HepG2 (cell line): ENCODE data around the gene PHF5A. TPM values are rescaled to one million over a fixed set of nuclear protein-coding genes. Genes with fewer than 3 reads are reported as not detected.

ENCODE experiments used
- DMTF1 ChIP-seq: sonication (generic); formaldehyde crosslinking; IDR thresholded peaks from 2 replicates; pipeline ENCODE4 v1.4.0; 2020; ENCODE audit warnings: mild to moderate bottlenecking, missing genetic modification reagents
- FOXK1 ChIP-seq: sonication (generic); formaldehyde crosslinking; IDR thresholded peaks from 2 replicates; pipeline ENCODE4 v1.4.0; 2020; ENCODE audit warnings: low read depth, missing genetic modification reagents, borderline replicate concordance
- HOXA3 ChIP-seq: sonication (generic); formaldehyde crosslinking; IDR thresholded peaks from 2 replicates; pipeline ENCODE4 v1.5.0; 2020; ENCODE audit warnings: missing genetic modification reagents
- KLF15 ChIP-seq: sonication (generic); formaldehyde crosslinking; IDR thresholded peaks from 2 replicates; pipeline ENCODE4 v1.8.1; 2023; ENCODE audit warnings: borderline replicate concordance, mild to moderate bottlenecking, inconsistent platforms, missing genetic modification reagents, mixed read lengths
- NCOA5 ChIP-seq: sonication (generic); formaldehyde crosslinking; IDR thresholded peaks from 2 replicates; pipeline ENCODE4 v1.4.0; 2020; ENCODE audit warnings: missing genetic modification reagents
- NR2C2 ChIP-seq: sonication (generic); formaldehyde crosslinking; IDR thresholded peaks from 2 replicates; pipeline ENCODE4 v1.4.0; 2020; ENCODE audit warnings: missing genetic modification reagents, mild to moderate bottlenecking, moderate library complexity, borderline replicate concordance
- SOX13 ChIP-seq, 3 experiments: fragments of 450-650 bp in 1 of 3; sonication (generic) in 1 of 3; formaldehyde crosslinking in 1 of 3; IDR thresholded peaks in 2 of 3; conservative IDR thresholded peaks in 1 of 3; 2 replicates each; pipeline versions ENCODE4 v1.5.0 to v1.6.1; 2016 to 2020; ENCODE audit warnings: antibody characterized with exemption in 1 of 3, mild to moderate bottlenecking in 1 of 3, missing compliant biosample characterization in 1 of 3, missing genetic modification reagents in 1 of 3, moderate library complexity in 1 of 3
- ZFP36L1 ChIP-seq: sonication (generic); formaldehyde crosslinking; IDR thresholded peaks from 2 replicates; pipeline ENCODE4 v1.8.0; 2022; ENCODE audit warnings: mild to moderate bottlenecking, missing genetic modification reagents, moderate library complexity
- ZNF205 ChIP-seq: IDR thresholded peaks from 2 replicates; pipeline ENCODE4 v1.6.1; 2018; ENCODE audit warnings: missing biosample characterization, missing genetic modification reagents
- ZNF232 ChIP-seq: sonication (generic); formaldehyde crosslinking; IDR thresholded peaks from 2 replicates; pipeline ENCODE4 v1.4.0; 2020; ENCODE audit warnings: missing genetic modification reagents, borderline replicate concordance
- ZNF274 ChIP-seq: sonication (generic); formaldehyde crosslinking; IDR thresholded peaks from 2 replicates; pipeline ENCODE4 v1.5.1; 2020; ENCODE audit warnings: mild to moderate bottlenecking, missing genetic modification reagents
- ZNF564 ChIP-seq: sonication (generic); formaldehyde crosslinking; IDR thresholded peaks from 2 replicates; pipeline ENCODE4 v1.8.1; 2023; ENCODE audit warnings: mild to moderate bottlenecking, missing genetic modification reagents
- ZNF879 ChIP-seq: sonication (generic); formaldehyde crosslinking; IDR thresholded peaks from 2 replicates; pipeline ENCODE4 v1.8.1; 2023; ENCODE audit warnings: missing genetic modification reagents
- polyA plus RNA-seq, 8 experiments: library from polyadenylated mRNA; depleted of rRNA in 3 of 8; stranded (reverse) in 7 of 8; unstranded in 1 of 8; fragments of >200 nt; fragmentation: Illumina TruSeq in 4 of 8; extraction: Trizol in 4 of 8; gene quantifications; 2 replicates each; pipeline versions ENCODE4 v1.2.1 to v1.2.3, GENCODE V29; 2011 to 2016; ENCODE audit warnings: low read depth in 4 of 8, missing spikeins in 1 of 8, mixed read lengths in 1 of 8; ENCODE audit not compliant: insufficient read depth in 1 of 8
- total RNA-seq, 5 experiments: library from RNA; depleted of rRNA; stranded (reverse); fragments of >200 nt; fragmentation: Illumina TruSeq; extraction: Trizol; gene quantifications; 2 replicates each; pipeline ENCODE4 v1.2.3, GENCODE V29; 2016; ENCODE audit warnings: low read depth in 1 of 5
- TF ChIP-seq, protein P1 (sequence below): sonication (generic); formaldehyde crosslinking; IDR thresholded peaks from one replicate; pipeline ENCODE4 v1.5.1; 2020; ENCODE audit warnings: mild to moderate bottlenecking, missing genetic modification reagents; ENCODE audit errors: not compliant biosample characterization
- TF ChIP-seq, protein P2 (sequence below): sonication (generic); formaldehyde crosslinking; conservative IDR thresholded peaks from 2 replicates; pipeline ENCODE4 v1.5.0; 2020; ENCODE audit warnings: missing genetic modification reagents

PHF5A gene
- total and polyA plus RNA-seq, 2 of the 13 experiments (the other 11 are each of a cell fraction or from before 2014, with no cell fraction given), result 56.6 to 105 TPM

DNA sequence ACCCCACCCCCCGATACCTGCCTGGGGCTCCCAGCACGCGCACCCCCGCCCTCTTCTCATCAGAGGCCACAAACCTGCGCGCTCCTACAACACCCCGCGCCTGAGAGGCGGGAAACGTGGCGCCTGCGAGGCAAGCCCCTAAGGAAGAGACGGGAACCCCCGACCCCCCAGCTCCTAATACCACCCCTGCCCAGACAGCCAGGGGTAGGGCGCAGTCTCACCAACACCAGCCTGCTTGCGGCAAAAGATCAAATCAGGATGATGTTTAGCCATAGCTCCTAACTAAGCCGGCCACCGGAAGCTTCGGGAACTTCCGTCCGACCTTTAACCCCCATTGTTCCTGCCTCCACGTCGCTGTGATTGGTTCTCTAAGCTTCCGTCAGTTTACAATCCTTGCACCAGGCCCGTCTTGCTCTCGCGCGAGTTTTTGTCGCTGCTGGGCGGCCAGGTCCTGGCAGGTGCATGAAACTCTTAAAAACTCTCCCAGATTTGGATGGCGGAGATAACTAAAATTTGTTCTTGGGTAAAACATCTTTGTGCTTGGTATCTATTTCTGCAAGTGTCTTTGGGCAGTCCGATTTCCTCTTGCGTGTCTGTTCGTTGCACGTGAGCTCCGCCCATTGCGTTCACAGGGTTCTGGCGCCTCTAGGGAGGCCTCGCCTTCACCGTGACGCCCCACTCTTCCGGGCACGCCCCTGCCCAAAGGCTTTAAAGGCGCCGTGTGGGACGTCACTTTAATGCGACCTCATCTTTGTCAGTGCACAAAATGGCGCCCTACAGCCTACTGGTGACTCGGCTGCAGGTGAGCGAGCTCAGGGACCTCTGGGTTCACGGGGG is at the start of gene PHF5A, which contains the start of gene ACO2 (continued):
- TF ChIP-seq, protein P1, sequence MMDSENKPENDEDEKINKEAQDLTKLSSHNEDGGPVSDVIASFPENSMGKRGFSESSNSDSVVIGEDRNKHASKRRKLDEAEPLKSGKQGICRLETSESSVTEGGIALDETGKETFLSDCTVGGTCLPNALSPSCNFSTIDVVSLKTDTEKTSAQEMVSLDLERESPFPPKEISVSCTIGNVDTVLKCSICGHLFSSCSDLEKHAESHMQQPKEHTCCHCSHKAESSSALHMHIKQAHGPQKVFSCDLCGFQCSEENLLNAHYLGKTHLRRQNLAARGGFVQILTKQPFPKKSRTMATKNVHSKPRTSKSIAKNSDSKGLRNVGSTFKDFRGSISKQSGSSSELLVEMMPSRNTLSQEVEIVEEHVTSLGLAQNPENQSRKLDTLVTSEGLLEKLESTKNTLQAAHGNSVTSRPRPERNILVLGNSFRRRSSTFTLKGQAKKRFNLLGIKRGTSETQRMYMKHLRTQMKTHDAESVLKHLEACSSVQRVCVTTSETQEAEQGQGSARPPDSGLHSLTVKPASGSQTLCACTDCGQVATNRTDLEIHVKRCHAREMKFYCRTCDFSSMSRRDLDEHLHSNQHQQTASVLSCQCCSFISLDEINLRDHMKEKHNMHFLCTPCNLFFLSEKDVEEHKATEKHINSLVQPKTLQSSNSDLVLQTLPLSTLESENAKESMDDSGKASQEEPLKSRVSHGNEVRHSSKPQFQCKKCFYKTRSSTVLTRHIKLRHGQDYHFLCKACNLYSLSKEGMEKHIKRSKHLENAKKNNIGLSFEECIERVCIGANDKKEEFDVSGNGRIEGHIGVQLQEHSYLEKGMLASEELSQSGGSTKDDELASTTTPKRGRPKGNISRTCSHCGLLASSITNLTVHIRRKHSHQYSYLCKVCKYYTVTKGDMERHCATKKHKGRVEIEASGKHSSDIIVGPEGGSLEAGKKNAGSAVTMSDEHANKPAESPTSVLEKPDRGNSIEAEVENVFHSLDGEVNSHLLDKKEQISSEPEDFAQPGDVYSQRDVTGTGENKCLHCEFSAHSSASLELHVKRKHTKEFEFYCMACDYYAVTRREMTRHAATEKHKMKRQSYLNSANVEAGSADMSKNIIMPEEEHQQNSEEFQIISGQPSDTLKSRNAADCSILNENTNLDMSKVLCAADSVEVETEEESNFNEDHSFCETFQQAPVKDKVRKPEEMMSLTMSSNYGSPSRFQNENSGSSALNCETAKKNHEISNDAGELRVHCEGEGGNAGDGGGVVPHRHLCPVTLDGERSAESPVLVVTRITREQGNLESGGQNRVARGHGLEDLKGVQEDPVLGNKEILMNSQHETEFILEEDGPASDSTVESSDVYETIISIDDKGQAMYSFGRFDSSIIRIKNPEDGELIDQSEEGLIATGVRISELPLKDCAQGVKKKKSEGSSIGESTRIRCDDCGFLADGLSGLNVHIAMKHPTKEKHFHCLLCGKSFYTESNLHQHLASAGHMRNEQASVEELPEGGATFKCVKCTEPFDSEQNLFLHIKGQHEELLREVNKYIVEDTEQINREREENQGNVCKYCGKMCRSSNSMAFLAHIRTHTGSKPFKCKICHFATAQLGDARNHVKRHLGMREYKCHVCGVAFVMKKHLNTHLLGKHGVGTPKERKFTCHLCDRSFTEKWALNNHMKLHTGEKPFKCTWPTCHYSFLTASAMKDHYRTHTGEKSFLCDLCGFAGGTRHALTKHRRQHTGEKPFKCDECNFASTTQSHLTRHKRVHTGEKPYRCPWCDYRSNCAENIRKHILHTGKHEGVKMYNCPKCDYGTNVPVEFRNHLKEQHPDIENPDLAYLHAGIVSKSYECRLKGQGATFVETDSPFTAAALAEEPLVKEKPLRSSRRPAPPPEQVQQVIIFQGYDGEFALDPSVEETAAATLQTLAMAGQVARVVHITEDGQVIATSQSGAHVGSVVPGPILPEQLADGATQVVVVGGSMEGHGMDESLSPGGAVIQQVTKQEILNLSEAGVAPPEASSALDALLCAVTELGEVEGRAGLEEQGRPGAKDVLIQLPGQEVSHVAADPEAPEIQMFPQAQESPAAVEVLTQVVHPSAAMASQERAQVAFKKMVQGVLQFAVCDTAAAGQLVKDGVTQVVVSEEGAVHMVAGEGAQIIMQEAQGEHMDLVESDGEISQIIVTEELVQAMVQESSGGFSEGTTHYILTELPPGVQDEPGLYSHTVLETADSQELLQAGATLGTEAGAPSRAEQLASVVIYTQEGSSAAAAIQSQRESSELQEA (CRISPR knock-in tag), result peak; percentile 72
- TF ChIP-seq NR2C2 (CRISPR knock-in tag), result peak; percentile 99
- TF ChIP-seq ZNF879 (CRISPR knock-in tag), result peak; percentile 73; the same call in 1 of the 2 replicates
- TF ChIP-seq SOX13 (IDR thresholded peaks at IDR 0.05), result no peak
- TF ChIP-seq SOX13 (CRISPR knock-in tag; conservative IDR thresholded peaks at IDR 0.05 in 1 of 2, IDR thresholded peaks at IDR 0.05 in 1 of 2), result peak in 1 of 2 experiments; percentile 25; a peak in 1 of 4 replicates
- no peak; the same call in 1 of the 2 replicates for TF ChIP-seq KLF15 (CRISPR knock-in tag)
- TF ChIP-seq ZNF232, result 0 out of 2 replicates have a peak, but pooled peaks have one; percentile 15
- TF ChIP-seq DMTF1 (CRISPR knock-in tag), result no peak
- TF ChIP-seq ZNF274, result 0 out of 2 replicates have a peak, but pooled peaks have one; percentile 35
- TF ChIP-seq, protein P2, sequence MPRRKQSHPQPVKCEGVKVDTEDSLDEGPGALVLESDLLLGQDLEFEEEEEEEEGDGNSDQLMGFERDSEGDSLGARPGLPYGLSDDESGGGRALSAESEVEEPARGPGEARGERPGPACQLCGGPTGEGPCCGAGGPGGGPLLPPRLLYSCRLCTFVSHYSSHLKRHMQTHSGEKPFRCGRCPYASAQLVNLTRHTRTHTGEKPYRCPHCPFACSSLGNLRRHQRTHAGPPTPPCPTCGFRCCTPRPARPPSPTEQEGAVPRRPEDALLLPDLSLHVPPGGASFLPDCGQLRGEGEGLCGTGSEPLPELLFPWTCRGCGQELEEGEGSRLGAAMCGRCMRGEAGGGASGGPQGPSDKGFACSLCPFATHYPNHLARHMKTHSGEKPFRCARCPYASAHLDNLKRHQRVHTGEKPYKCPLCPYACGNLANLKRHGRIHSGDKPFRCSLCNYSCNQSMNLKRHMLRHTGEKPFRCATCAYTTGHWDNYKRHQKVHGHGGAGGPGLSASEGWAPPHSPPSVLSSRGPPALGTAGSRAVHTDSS (CRISPR knock-in tag), result 0 out of 2 replicates have a peak, but pooled peaks have one; percentile 22
- TF ChIP-seq HOXA3 (CRISPR knock-in tag), result peak; percentile 94
- no peak for TF ChIP-seq ZFP36L1 (CRISPR knock-in tag)
- no peak for TF ChIP-seq NCOA5
- no peak for TF ChIP-seq ZNF564
- 0 out of 2 replicates have a peak, but pooled peaks have one; percentile 12 for TF ChIP-seq ZNF205
- TF ChIP-seq FOXK1, result peak; percentile 74; the same call in 1 of the 2 replicates
